GM23338 (cell line): Measurements from ENCODE around the gene HCFC1. TPM values are rescaled to one million over a fixed set of nuclear protein-coding genes. Genes with fewer than 3 reads are reported as not detected.

Experiments used
- ATAC-seq: fragments of 200-7000 bp; cut with Tn5 transposase; 3 replicates; pipeline ENCODE4 v1.9.1; 2020
- DNase-seq: peaks from one replicate; pipeline ENCODE4 v3.0.0-alpha.2; 2015; ENCODE audit warnings: low spot score
- H2AFZ ChIP-seq: fragments of 200-600 bp; sonication (generic); 2 replicates; pipeline ENCODE4 v1.8.0; 2016; ENCODE audit warnings: antibody characterized with exemption, mild to moderate bottlenecking, moderate library complexity
- H3F3A ChIP-seq: fragments of 200-600 bp; sonication (generic); replicated peaks from 2 replicates; pipeline ENCODE4 v1.8.0; 2017; ENCODE audit warnings: antibody characterized with exemption, mixed run types, low read depth
- H3K27ac ChIP-seq: fragments of 200-600 bp; sonication (generic); 2 replicates; pipeline ENCODE4 v1.6.1; 2016; ENCODE audit warnings: low read depth
- H3K27me3 ChIP-seq: fragments of 200-600 bp; sonication (generic); 2 replicates; pipeline ENCODE4 v1.8.0; 2016; ENCODE audit warnings: mild to moderate bottlenecking, mixed run types, moderate library complexity; ENCODE audit not compliant: insufficient read depth
- H3K36me3 ChIP-seq: fragments of 200-600 bp; sonication (generic); 2 replicates; pipeline ENCODE4 v1.8.0; 2016; ENCODE audit warnings: mild to moderate bottlenecking; ENCODE audit not compliant: insufficient read depth
- H3K4me1 ChIP-seq: fragments of 200-600 bp; sonication (generic); 2 replicates; pipeline ENCODE4 v1.8.0; 2016; ENCODE audit warnings: mild to moderate bottlenecking, moderate library complexity; ENCODE audit not compliant: insufficient read depth
- H3K4me2 ChIP-seq: fragments of 200-600 bp; sonication (generic); 2 replicates; pipeline ENCODE4 v1.7.1; 2017; ENCODE audit warnings: mixed run types
- H3K4me3 ChIP-seq: fragments of 200-600 bp; sonication (generic); 2 replicates; pipeline ENCODE4 v1.6.1; 2016; ENCODE audit warnings: mixed run types
- H3K79me2 ChIP-seq: fragments of 200-600 bp; sonication (generic); replicated peaks from 2 replicates; pipeline ENCODE4 v1.8.0; 2017; ENCODE audit warnings: mild to moderate bottlenecking; ENCODE audit not compliant: insufficient read depth
- H3K9me2 ChIP-seq: fragments of 200-600 bp; sonication (generic); 2 replicates; pipeline ENCODE4 v1.8.0; 2017; ENCODE audit not compliant: insufficient read depth
- H4K20me1 ChIP-seq: fragments of 200-600 bp; sonication (generic); replicated peaks from 2 replicates; pipeline ENCODE4 v1.8.0; 2017; ENCODE audit warnings: mild to moderate bottlenecking; ENCODE audit not compliant: insufficient read depth
- H3K27ac Mint-ChIP-seq: 2 replicates; pipeline ENCODE4 v1.8.0; 2020; ENCODE audit warnings: inconsistent platforms, mild to moderate bottlenecking, moderate library complexity, mixed read lengths
- H3K27me3 Mint-ChIP-seq: 3 replicates; pipeline ENCODE4 v1.8.0; 2022; ENCODE audit warnings: low read depth, mild to moderate bottlenecking, moderate library complexity, mixed read lengths, inconsistent platforms; ENCODE audit not compliant: insufficient read depth, poor library complexity
- H3K36me3 Mint-ChIP-seq: 3 replicates; pipeline ENCODE4 v1.8.0; 2021; ENCODE audit warnings: low read depth, mild to moderate bottlenecking, inconsistent platforms, moderate library complexity, mixed read lengths
- H3K4me1 Mint-ChIP-seq: 3 replicates; pipeline ENCODE4 v1.8.0; 2020; ENCODE audit warnings: mild to moderate bottlenecking, inconsistent platforms, mixed read lengths
- H3K4me3 Mint-ChIP-seq: 3 replicates; pipeline ENCODE4 v1.8.0; 2021; ENCODE audit warnings: moderate library complexity, mild to moderate bottlenecking, inconsistent platforms, mixed read lengths
- H3K9me3 Mint-ChIP-seq: 3 replicates; pipeline ENCODE4 v1.8.0; 2020; ENCODE audit warnings: moderate library complexity, mild to moderate bottlenecking, inconsistent platforms, mixed read lengths
- JUNB ChIP-seq: IDR thresholded peaks from one replicate; pipeline ENCODE4 v1.6.1; 2016; ENCODE audit warnings: antibody characterized with exemption; ENCODE audit not compliant: unreplicated experiment
- ZNF114 ChIP-seq: fragments of 250-450 bp; sonication (Bioruptor Pico); IDR thresholded peaks from 2 replicates; pipeline ENCODE4 v1.5.0; 2020; ENCODE audit warnings: mild to moderate bottlenecking, moderate library complexity
- polyA plus RNA-seq: library from polyadenylated mRNA; unstranded; fragments of >200 nt; fragmentation: Nextera tagmentation; extraction: Ambion mirVana; gene quantifications from 2 replicates; pipeline ENCODE4 v1.2.1, GENCODE V29; 2016
- total RNA-seq: library from RNA; depleted of rRNA; stranded (reverse); fragments of >200 nt; shearing (Covaris generic); gene quantifications from 2 replicates; pipeline ENCODE4 v1.2.3, GENCODE V29; 2014
- TF ChIP-seq, protein P1 (sequence below): IDR thresholded peaks from 2 replicates; pipeline ENCODE4 v1.6.1; 2016; ENCODE audit warnings: antibody characterized with exemption
- TF ChIP-seq, protein P2 (sequence below): fragments of 250-450 bp; sonication (Bioruptor Pico); IDR thresholded peaks from 2 replicates; pipeline ENCODE4 v1.5.0; 2020; ENCODE audit warnings: mild to moderate bottlenecking, moderate library complexity
- TF ChIP-seq, protein P3 (sequence below), 2 experiments: fragments of 200-600 bp in 1 of 2; sonication (generic) in 1 of 2; conservative IDR thresholded peaks; 2 replicates each; pipeline versions ENCODE4 v1.5.1 to v1.6.1; 2016 to 2017; ENCODE audit warnings: antibody characterized with exemption in 2 of 2, low read depth in 2 of 2, mild to moderate bottlenecking in 2 of 2, moderate library complexity in 1 of 2

Gene HCFC1
- total and polyA plus RNA-seq, 2 experiments from 2014 or later = 33.0 to 188 TPM

DNA sequence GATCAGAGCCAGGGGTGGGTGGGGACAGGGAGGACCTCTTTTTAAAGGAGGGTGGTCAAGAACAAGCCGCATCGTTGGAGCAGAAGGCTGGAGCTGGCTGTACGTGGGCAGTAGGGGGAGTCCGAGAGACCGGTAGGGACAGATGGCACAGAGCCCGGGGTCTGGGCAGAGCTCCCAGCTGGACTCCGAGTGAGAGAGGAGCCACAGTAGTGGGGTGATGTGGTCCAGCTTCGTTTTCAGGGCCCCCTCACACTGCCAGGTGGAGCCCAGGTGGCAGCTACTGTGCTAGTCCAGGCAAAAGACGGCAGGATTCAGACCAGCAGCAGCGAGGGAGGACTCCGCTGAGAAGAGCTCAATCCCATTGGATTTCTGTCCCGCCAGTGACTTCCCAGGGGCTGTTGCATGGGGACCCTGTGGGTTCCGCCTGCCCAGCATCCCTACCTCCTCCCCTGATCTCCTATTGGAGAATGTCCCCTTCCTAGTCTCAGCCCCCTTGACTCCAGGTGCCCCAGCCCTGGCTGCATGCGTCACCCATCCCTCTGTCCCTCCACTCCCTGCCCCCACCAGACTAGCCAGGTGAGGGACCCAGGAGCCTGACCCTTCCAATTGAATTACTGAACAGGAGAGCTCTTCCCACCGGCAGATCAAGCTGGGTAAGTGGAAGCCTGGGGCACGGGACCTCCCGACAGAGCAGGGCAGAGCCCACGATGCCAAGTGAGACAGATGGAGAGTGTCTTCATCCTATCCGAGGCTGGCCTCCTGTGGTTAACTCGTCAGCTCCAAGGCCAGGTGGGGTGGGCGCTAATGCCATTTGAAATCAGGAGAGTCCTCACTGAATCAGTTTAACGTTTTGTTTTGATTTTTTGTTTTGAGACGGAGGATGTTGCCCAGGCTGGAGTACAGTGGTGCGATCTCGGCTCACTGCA is 48.4 kb downstream of the HCFC1 start:
- Histone ChIP-seq H3K36me3 (no peaks in the 10 kb centered on the region), H3K9me2 (no peaks in the 10 kb centered on the region), H3K79me2 (no peaks in the 10 kb centered on the region), H3K27ac (no peak overlapping the region), H3F3A (no peaks in the 10 kb centered on the region), H4K20me1 (no peaks in the 10 kb centered on the region), H3K27me3 (no peaks in the 10 kb centered on the region), H3K4me3 (no peak overlapping the region), H3K4me2 (no peak overlapping the region), H3K4me1 (peaks cover 7% of the 10 kb centered on the region; the same call in 1 of the 2 replicates), H2AFZ (no peak overlapping the region)
- Mint-ChIP-seq H3K4me1 (peaks cover 20% of the 10 kb centered on the region), H3K9me3 (no peaks in the 10 kb centered on the region), H3K4me3 (no peak overlapping the region; the same call in 2 of the 3 replicates), H3K27me3 (peaks cover 7% of the 10 kb centered on the region), H3K27ac (no peak overlapping the region), H3K36me3 (peaks cover 7% of the 10 kb centered on the region; the same call in 2 of the 3 replicates)
- DNase-seq = peak; percentile 32
- ATAC-seq = peak; percentile 17
- TF ChIP-seq ZNF114 (CRISPR knock-in tag) (no peak), JUNB (no peak)
- TF ChIP-seq, protein P1, sequence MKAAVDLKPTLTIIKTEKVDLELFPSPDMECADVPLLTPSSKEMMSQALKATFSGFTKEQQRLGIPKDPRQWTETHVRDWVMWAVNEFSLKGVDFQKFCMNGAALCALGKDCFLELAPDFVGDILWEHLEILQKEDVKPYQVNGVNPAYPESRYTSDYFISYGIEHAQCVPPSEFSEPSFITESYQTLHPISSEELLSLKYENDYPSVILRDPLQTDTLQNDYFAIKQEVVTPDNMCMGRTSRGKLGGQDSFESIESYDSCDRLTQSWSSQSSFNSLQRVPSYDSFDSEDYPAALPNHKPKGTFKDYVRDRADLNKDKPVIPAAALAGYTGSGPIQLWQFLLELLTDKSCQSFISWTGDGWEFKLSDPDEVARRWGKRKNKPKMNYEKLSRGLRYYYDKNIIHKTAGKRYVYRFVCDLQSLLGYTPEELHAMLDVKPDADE = no peak
- TF ChIP-seq, protein P2, sequence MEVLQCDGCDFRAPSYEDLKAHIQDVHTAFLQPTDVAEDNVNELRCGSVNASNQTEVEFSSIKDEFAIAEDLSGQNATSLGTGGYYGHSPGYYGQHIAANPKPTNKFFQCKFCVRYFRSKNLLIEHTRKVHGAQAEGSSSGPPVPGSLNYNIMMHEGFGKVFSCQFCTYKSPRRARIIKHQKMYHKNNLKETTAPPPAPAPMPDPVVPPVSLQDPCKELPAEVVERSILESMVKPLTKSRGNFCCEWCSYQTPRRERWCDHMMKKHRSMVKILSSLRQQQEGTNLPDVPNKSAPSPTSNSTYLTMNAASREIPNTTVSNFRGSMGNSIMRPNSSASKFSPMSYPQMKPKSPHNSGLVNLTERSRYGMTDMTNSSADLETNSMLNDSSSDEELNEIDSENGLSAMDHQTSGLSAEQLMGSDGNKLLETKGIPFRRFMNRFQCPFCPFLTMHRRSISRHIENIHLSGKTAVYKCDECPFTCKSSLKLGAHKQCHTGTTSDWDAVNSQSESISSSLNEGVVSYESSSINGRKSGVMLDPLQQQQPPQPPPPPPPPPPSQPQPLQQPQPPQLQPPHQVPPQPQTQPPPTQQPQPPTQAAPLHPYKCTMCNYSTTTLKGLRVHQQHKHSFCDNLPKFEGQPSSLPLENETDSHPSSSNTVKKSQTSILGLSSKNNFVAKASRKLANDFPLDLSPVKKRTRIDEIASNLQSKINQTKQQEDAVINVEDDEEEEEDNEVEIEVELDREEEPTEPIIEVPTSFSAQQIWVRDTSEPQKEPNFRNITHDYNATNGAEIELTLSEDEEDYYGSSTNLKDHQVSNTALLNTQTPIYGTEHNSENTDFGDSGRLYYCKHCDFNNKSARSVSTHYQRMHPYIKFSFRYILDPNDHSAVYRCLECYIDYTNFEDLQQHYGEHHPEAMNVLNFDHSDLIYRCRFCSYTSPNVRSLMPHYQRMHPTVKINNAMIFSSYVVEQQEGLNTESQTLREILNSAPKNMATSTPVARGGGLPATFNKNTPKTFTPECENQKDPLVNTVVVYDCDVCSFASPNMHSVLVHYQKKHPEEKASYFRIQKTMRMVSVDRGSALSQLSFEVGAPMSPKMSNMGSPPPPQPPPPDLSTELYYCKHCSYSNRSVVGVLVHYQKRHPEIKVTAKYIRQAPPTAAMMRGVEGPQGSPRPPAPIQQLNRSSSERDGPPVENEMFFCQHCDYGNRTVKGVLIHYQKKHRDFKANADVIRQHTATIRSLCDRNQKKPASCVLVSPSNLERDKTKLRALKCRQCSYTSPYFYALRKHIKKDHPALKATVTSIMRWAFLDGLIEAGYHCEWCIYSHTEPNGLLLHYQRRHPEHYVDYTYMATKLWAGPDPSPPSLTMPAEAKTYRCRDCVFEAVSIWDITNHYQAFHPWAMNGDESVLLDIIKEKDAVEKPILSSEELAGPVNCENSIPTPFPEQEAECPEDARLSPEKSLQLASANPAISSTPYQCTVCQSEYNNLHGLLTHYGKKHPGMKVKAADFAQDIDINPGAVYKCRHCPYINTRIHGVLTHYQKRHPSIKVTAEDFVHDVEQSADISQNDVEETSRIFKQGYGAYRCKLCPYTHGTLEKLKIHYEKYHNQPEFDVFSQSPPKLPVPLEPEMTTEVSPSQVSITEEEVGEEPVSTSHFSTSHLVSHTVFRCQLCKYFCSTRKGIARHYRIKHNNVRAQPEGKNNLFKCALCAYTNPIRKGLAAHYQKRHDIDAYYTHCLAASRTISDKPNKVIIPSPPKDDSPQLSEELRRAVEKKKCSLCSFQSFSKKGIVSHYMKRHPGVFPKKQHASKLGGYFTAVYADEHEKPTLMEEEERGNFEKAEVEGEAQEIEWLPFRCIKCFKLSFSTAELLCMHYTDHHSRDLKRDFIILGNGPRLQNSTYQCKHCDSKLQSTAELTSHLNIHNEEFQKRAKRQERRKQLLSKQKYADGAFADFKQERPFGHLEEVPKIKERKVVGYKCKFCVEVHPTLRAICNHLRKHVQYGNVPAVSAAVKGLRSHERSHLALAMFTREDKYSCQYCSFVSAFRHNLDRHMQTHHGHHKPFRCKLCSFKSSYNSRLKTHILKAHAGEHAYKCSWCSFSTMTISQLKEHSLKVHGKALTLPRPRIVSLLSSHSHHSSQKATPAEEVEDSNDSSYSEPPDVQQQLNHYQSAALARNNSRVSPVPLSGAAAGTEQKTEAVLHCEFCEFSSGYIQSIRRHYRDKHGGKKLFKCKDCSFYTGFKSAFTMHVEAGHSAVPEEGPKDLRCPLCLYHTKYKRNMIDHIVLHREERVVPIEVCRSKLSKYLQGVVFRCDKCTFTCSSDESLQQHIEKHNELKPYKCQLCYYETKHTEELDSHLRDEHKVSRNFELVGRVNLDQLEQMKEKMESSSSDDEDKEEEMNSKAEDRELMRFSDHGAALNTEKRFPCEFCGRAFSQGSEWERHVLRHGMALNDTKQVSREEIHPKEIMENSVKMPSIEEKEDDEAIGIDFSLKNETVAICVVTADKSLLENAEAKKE (CRISPR knock-in tag) = no peak
- TF ChIP-seq, protein P3, sequence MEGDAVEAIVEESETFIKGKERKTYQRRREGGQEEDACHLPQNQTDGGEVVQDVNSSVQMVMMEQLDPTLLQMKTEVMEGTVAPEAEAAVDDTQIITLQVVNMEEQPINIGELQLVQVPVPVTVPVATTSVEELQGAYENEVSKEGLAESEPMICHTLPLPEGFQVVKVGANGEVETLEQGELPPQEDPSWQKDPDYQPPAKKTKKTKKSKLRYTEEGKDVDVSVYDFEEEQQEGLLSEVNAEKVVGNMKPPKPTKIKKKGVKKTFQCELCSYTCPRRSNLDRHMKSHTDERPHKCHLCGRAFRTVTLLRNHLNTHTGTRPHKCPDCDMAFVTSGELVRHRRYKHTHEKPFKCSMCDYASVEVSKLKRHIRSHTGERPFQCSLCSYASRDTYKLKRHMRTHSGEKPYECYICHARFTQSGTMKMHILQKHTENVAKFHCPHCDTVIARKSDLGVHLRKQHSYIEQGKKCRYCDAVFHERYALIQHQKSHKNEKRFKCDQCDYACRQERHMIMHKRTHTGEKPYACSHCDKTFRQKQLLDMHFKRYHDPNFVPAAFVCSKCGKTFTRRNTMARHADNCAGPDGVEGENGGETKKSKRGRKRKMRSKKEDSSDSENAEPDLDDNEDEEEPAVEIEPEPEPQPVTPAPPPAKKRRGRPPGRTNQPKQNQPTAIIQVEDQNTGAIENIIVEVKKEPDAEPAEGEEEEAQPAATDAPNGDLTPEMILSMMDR (conservative IDR thresholded peaks at IDR 0.05; ENCODE audit: low read depth in 2 of 2) = peak in 1 of 2 experiments; percentile 44; a peak in 2 of 4 replicates
